ENCODE data around the gene INPP5A.

Gene INPP5A

GRCh38 chr10:132774902-132775863, 237.6 kb downstream of the INPP5A start:
- DNase-seq = no peak

- DNase-seq = no peak
Measured at GRCh38 chr10:132776186-132776585, 238.6 kb downstream of the INPP5A start.

GRCh38 chr10:132776821-132777220, 239.2 kb downstream of the INPP5A start:
- DNase-seq = no peak

GRCh38 chr10:132777441-132777840, 239.9 kb downstream of the INPP5A start:
- DNase-seq = no peak

GRCh38 chr10:132779549-132780294, 242.1 kb downstream of the INPP5A start:
- DNase-seq = no peak

GRCh38 chr10:132780356-132780755, 242.8 kb downstream of the INPP5A start:
- no peak for DNase-seq

GRCh38 chr10:132781556-132781955, 244.0 kb downstream of the INPP5A start:
- DNase-seq = no peak

GRCh38 chr10:132783165-132783939, 245.8 kb downstream of the INPP5A start:
- DNase-seq = no peak

GRCh38 chr10:132783940-132784865, 246.6 kb downstream of the INPP5A start:
- DNase-seq = no peak

- no peak for DNase-seq
Measured at GRCh38 chr10:132784866-132785722, 247.5 kb downstream of the INPP5A start.

GRCh38 chr10:132785723-132786475, 248.3 kb downstream of the INPP5A start, which contains the start of gene NKX6-2:
Gene NKX6-2, minus strand, starts transcription at chr10:132786147. Its CDS starts 199 bp downstream, at chr10:132785948.
- DNase-seq = no peak

GRCh38 chr10:132786476-132786883, 248.9 kb downstream of the INPP5A start:
- no peak for DNase-seq

GRCh38 chr10:132786884-132787494, 249.4 kb downstream of the INPP5A start:
- DNase-seq = no peak

GRCh38 chr10:132787495-132788179, 250.1 kb downstream of the INPP5A start:
- DNase-seq = peak; percentile 82

GRCh38 chr10:132788180-132788830, 250.7 kb downstream of the INPP5A start:
- DNase-seq = peak; percentile 68

- DNase-seq = no peak
Measured at GRCh38 chr10:132788831-132789219, 251.2 kb downstream of the INPP5A start.

- no peak for DNase-seq
Measured at GRCh38 chr10:132789659-132790148, 252.1 kb downstream of the INPP5A start.

GRCh38 chr10:132790470-132790869, 252.9 kb downstream of the INPP5A start:
- no peak for DNase-seq

Data from islet precursor cell (in vitro differentiated cells).